GM18507 (cell line): ENCODE data around the gene SP5.
"Not testable (repeated sequence)": the region's sequence is repeated elsewhere in the genome, so short reads cannot be mapped to it uniquely, and the experiment has no call there.

Experiments used
- DNase-seq: peaks from one replicate; pipeline ENCODE4 v3.0.0; 2011; ENCODE audit warnings: low read depth; ENCODE audit not compliant: insufficient read length; ENCODE audit errors: extremely low spot score
- FAIRE-seq: peaks from 2 replicates; lab custom pipeline; 2011; peaks lifted over from hg19 to GRCh38; lab: Jason Lieb, UNC

The SP5 gene

DNA sequence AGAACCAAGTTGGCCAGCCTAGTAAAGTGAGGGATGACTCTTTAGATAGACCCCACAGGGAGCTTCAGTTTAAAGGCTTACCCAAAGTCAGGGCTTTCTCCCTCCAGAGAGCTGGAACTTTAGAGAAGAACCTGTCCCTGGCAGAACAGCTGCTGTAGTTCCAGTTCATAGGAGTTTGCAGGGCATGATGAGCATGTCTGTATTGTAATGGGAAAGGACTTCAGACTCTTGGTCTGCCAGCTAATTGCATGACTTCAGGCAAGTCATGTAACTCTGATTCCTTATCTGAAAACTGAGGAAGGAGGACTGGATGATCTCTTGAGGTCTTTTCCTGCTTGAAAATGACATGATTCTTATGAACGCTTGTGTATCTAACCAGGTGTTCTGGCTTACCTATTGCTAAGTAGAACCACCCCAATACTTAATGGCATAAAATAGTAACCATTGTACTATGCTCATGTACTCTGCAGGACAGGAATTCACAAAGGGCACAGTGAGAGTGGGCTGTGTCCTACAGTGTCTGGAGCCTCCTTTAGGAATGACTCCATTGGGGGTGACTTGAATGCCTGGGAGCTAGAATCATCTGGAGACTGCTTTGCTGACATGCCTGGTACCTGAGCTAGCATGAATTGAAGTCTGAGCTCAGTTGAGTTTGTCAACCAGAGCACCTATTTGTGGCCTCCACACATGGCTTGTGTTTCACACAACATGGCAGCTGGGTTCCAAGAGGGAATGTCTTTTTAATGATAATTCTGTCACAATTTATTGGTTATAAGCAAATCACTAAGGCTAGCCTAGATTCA is 18.9 kb downstream of the SP5 start:
- DNase-seq (no peak), FAIRE-seq (no peak)

DNA sequence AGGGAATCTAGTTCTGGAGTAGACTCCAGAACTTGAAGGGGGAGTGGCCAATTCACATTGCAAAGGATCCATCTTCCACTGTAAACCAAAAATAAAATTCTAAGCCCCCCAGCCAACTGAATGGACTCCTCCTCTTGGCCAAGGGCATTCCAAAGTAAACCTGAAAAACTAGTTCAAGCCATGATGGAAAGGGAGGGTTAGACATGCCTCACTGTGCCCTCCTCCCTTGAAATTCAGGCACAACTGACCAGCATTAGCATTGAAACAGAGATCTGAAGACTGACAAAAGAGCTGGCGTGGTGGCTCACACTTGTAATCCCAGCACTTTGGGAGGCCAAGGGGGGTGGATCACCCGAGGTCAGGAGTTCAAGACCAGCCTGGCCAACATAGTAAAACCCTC is 19.5 kb downstream of the SP5 start:
- not testable (repeated sequence) for FAIRE-seq, DNase-seq

DNA sequence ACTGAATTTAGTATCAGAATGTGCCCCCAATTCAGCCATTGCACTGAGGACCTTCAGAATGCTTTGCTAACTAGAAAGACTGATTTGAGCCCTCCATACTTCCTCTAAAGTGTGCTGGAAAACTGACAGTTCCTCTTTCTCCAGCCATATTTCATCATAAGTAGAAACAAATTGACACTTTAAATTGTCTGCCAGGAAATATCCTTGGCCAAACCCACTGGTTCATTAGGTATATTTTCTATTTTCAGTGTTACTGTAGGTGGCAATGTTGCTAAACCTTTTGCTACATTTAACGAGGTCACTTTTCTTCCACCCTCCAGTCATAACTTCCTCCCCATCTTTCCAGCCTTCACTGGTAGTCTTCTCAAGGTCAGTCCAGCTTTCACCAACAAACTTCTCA is 21.5 kb downstream of the SP5 start:
- no peak for FAIRE-seq

DNA sequence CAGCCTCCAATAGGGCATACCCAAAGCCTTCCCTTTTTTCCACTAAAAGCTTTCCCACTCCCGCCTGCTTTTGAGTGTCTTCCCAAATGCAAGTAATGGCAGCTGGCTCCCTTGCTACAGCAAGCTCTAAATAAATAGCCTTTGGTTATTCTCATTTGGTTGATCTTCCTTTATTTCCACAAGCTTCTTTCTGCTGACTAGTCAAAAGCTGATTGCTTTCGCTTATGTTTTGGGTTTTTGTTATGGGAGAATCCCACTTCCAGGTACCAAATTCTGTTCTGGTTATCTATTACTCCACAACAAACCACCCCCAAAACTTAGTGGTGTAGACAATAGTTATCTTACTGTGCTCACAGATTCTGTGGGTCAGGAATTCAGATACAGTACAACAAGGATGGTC is 22.3 kb downstream of the SP5 start:
- FAIRE-seq = no peak

More for the DNA sequence above, 21.5 kb downstream of the SP5 start:
- DNase-seq = no peak

DNA sequence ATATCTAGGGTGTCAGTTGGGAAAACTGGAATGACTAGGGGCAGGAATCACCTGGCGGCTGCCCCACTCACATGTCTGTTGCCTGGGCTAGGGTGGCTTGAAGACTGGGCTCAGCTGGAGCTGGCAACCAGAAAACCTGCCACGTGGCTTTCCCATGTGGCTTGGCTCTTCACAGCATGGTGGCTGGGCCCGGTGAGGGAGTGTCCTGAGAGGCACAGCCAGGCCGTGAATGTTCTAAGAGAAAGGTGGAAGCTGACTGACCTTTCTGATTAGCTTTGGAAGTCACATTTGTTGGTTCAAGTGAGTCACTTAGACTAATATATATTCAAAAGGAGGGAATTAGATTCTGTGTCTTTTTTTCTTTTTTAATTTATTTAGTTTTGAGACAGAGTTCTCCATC is 22.7 kb downstream of the SP5 start:
- no peak for FAIRE-seq
- DNase-seq = no peak

More for the DNA sequence above, 22.3 kb downstream of the SP5 start:
- no peak for DNase-seq

DNA sequence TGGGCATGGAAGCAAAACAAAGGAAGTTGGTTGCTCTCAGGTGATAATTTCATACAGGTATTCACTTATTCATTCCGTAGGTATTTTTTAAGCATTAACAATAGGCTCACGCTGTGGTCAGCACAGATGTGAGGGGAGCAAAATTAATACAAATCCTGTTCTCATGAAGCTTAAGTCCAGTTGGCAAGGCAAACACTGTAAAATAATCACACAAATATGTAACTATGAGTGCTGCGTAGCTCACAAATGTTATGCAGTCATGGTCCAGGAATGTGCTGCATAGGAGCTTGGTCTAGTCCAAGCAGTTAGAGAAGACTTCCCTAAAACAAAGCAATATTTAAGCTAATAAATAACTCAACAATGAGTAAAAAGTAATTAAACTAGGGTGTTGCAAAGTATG is 23.9 kb downstream of the SP5 start:
- no peak for FAIRE-seq
- DNase-seq = no peak

DNA sequence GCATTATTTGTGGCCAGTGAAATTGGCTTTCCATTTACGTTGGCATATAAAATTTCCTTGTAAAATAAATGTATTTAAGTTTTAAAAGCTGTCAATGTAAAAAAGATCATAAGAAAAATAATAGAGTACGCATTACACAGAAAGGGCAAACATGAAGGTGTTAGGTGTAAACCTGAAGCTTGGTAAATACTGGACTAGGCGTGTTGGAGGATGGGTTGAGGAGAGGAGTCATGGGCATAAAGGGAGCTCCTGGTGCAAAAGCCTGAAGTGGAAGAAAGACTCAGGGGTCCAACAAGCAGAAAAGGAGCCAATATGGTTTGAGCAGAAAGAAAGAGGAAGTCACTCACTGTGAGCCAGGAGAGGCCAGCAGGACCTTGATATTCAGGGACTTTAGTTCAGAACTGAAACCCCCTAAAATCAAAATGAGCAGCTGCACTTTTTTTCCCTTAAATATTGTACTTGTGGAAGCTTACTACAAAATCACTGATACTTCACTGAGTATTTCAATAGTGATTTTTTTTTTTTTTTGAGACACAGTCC is 24.4 kb downstream of the SP5 start:
- FAIRE-seq = no peak
- no peak for DNase-seq

DNA sequence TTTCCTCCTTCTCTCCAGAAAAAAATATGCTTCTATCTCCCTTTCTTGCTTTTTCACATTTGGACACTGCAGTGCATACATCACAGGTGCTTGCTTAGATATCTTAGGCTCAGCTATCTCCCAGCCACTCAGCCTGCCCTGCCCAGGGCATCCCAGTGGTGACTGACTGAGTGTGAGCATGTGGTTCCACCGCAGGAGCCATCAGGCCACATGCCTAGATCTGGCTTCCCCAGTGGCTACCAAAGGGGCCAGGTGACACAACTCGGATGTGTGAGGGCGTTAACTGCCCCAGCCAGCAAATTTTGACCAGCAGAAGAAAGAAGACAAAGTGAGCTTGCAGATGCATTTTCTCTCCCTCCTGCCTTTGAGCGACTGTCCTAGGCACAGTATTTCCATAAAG is 25.5 kb downstream of the SP5 start:
- no peak for FAIRE-seq
- DNase-seq = no peak

DNA sequence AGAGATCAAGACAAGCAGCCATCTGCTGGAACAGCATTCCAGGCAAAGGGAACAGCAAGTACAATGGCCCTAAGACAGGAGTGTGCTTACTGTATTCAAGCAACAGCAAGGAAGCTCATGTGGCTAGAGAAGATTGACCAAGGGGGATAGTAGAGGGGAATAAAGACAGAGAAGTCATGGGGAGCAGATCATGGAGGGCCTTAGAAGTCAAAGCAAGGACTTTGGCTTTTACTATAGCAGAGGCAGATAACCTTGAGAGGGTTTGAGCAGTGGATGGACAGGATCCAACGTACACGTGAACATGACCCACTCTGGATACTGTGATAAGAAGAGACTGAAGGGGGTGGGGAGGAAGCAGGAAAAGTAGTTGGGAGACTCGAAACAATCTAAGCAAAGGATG is 26.9 kb downstream of the SP5 start:
- no peak for FAIRE-seq
- DNase-seq = no peak

DNA sequence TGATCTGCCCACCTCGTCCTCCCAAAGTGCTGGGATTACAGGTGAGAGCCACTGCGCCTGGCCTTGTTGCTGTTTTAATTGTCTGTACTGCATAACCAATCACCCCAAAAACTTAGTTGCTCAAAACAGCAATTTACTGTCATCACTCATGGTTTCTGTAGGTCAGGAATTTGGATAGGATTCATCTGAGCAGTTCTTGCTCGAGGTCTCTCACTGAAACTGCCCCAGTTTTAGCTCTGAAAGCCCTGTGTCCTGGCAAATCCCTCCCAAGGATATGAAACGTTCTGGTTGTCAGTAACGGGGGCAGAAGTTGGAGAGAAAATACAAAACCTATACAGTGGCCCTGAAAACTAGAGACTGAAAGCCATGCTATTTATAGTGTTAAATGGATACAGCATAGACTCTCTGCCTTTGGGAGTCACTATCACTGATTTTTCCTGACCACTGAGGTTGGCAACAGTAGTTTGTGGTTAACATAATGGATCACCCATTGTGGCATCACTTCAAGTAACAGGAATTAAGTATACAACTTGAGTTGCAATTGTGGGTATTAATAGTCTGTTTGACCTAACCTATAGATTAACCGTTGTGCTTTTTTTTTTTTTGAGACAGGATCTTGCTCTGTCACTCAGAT is 27.9 kb downstream of the SP5 start:
- DNase-seq (no peak), FAIRE-seq (no peak)

DNA sequence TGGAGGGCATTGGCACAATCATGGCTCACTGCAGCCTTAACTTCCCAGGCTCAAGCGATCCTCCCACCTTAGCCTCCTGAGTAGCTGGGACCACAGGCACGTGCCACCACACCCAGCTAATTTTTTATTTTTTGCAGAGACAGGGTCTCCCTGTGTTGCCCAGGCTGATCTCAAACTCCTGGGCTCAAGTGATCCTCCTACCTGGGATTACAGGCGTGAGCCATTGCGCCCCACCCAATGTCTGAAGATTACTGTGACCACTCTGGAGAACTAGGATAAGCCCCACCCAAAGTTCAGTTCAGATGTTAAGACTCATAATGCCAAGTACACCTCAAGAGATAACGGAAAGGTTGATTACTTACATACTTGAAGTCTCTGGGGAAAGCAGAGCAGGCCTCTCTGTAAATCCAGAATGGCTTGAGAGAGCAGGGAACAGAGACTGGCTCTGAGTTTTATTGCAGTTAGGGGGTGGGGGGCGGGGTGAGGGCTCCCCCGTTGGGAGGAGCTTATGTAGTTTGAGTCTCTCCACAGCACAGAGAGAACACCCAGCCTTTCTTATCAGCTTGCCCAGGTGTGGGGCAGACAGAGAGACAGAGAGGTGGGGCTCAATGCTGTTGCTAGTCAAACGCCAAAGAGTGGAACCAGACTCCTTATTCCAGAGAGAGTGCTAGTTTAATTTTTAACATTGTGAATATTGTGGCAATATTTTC is 28.5 kb downstream of the SP5 start:
- no peak for FAIRE-seq

DNA sequence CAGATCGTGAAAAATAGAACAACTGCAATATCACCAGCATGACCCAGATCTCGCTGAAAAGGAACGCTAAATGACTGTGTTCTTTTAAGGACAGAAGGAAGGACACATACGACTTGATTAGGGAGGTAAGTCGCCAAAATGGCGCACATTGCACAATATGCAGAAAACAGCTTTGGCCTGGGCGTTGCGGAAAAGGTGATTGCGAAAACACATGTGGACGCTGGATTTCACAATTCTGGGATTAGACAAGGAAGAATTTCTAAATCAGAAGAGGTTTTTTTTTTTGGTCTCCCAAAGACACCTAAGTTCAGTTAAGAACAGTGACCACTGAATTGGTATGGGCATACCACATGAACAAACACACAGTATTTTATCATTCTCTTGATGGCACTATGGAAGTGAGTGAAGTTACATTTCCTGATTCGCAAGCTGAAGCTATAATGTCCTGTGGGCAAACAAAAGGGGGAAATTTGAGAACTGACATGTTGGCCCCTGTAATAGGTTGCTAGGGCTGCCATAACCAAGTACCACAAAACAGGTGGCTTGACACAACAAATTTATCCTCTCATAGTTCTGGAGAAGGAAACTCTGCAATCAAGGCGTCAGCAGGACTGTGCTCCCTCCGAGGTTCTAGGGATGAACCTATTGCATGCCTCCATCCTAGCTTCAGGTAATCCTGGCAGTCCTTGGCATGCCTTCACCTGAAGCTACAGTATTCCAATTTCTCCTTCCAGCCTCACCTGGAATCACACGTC is 29.3 kb downstream of the SP5 start:
- FAIRE-seq (no peak), DNase-seq (no peak)

More for the DNA sequence above, 28.5 kb downstream of the SP5 start:
- no peak for DNase-seq

DNA sequence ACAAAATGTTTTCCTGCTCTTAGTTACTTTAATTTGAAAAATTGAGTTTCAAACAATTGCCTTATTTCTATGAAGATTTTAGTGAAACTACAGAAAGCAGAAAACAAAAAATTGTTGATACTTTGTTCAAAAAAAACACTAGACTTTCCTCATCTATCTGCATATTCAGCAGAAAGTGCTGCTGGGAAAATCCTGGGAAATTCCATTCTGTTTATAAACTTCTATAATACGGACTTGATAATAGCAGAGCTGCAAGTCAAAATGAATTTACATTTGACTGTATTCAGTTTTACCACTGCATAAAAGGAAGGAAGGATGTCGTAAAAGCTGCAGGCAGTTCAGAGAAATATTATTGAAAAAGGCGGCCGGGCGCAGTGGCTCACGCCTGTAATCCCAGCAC is 30.2 kb downstream of the SP5 start:
- DNase-seq (no peak), FAIRE-seq (no peak)

DNA sequence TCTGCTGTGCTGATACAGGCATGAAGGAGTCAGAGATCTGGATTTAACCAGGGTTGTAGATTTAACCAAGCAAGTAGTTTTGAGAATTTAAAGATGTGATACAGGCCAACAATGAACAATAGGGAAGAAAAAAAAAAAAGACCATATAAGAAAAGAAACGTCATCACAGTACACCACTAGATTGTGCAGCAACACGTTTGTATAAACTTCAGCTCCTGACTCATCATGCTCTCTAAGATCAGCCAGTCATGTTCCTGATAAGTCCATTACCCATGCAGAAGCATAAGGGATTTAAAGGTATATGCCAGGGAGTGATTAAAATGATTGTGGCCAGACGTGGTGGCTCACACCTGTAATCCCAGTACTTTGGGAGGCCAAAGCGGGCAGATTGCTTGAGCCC is 32.8 kb downstream of the SP5 start:
- FAIRE-seq (no peak), DNase-seq (no peak)

DNA sequence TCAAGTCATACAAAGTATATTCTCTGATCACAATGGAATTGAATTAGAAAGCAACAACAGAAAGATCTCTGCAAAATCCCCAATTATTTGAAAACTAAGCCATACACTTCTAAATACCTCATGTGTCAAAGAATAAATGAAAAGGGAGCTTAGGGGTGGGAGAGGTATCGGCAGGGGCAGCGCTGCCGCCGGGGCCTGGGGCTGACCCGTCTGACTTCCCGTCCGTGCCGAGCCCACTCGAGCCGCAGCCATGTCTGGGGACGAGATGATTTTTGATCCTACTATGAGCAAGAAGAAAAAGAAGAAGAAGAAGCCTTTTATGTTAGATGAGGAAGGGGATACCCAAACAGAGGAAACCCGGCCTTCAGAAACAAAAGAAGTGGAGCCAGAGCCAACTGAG is 36.4 kb downstream of the SP5 start:
- not testable (repeated sequence) for DNase-seq
- FAIRE-seq = peak; percentile 24

DNA sequence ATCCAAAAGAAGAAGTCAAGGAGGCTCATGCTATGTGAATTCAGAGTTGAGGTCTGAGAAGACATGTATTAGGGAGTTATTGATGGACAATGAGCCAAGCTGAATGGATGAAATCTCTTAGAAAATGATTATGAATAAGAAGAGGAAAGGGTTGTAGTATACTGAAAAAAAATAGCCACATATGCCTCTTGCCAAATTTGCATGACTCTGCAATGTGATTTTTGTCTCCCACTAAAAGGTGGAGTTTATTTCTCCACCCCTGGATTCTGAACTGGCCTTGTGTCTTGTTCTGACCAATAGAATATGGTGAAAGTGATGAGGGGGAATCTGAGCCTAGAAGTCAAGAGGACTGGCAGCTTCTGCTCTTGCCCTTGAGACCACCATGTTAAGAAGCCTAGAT is 46.4 kb downstream of the SP5 start:
- DNase-seq (no peak), FAIRE-seq (no peak)

DNA sequence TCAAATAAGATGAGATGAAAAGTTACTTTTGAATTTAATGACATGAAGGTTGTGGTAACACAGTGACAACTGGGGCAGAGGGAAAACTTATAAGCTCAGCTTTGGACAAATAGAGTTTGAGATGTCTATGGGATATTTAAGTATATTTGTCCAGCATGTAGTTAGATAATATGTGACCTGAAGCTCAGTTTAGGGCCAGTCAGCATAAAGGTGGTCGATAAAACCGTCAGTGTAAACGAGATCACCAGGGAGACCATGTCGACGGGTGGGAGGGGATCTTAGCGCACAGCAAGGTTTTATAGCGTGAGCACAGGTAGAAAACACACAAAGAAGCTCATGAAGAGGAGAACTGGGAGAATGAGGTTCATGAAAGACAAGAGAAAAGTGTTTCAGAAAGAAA is 47.6 kb downstream of the SP5 start:
- no peak for DNase-seq

DNA sequence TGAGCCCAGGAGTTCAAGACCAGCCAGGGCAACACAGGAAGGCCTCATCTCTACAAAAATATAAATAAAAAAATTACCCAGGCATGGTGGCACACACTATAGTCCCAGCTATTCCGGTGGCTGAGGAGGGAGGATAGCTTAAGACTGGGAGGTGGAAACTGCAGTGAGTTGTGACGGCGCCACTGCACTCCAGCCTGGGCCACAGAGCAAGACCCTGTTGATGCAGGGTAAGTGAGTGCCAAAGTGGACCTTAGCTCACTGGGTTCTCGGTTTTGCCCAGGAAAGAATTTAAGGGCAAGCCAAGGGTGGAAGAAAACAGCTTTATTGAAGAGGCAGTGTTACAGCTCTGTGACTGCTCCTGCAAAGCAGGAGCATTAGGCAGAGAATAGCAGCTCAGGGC is 48.1 kb downstream of the SP5 start:
- FAIRE-seq = no peak
- DNase-seq = no peak

More for the DNA sequence above, 47.6 kb downstream of the SP5 start:
- FAIRE-seq = no peak

DNA sequence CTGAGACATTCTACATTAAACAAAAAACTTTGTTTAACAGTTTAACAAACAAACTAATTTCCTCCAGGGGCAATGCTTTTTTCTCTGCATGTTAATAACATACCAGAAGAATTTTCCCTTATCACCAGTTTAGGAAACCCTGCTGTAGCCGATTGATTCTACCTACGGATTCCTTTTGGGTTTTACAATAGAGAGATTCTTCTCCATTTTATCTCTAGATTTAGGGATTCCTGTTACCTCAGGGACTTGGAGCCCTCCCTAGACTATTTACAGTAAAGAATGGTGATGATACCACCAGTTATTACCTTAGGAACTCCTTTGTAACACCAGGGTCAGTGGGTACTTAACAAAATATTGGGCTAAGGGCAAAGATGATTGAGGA is 49.7 kb downstream of the SP5 start:
- DNase-seq (no peak), FAIRE-seq (no peak)

DNA sequence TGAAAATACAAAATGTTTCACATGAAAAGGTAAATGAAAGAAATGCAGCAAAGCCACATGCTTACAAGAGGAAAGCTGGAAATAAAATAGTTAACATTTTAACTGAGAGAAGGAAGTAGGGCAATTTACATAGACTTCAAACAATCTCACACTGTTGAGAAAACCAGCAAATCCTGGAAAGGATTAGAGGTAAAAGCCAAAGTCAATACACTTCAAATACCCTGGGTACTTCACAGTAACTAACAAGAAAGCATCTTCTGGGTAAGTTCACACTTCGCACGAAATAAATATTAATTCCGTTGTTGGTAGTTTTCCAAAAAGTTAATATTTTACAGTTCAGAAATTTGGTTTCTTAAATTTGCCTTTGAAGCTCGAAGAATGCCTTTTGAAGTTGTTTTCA is 51.6 kb downstream of the SP5 start:
- FAIRE-seq (no peak), DNase-seq (no peak)
